Neural crest cell (in vitro differentiated cells): Measurements from ENCODE around the gene CBY3. TPM values are rescaled to one million over a fixed set of nuclear protein-coding genes. Genes with fewer than 3 reads are reported as not detected.
"Not testable (repeated sequence)": the region's sequence is repeated elsewhere in the genome, so short reads cannot be mapped to it uniquely, and the experiment has no call there.

Source experiments
- DNase-seq: peaks from one replicate; pipeline ENCODE4 v3.0.0; 2021; ENCODE audit warnings: low read depth, mixed read lengths, low spot score
- H3K27ac Mint-ChIP-seq: one replicate; pipeline ENCODE4 v1.8.0; 2021; ENCODE audit warnings: mild to moderate bottlenecking, mixed read lengths; ENCODE audit not compliant: unreplicated experiment
- H3K27me3 Mint-ChIP-seq: 2 replicates; pipeline ENCODE4 v1.8.0; 2021; ENCODE audit warnings: low read depth, mild to moderate bottlenecking, mixed read lengths
- H3K36me3 Mint-ChIP-seq: 2 replicates; pipeline ENCODE4 v1.8.0; 2021; ENCODE audit warnings: low read depth, mild to moderate bottlenecking, mixed read lengths
- H3K4me1 Mint-ChIP-seq: 2 replicates; pipeline ENCODE4 v1.8.0; 2021; ENCODE audit warnings: mixed read lengths
- H3K4me3 Mint-ChIP-seq: one replicate; pipeline ENCODE4 v1.8.0; 2021; ENCODE audit warnings: mild to moderate bottlenecking, mixed read lengths
- H3K9me3 Mint-ChIP-seq: 2 replicates; pipeline ENCODE4 v1.8.0; 2021; ENCODE audit warnings: mixed read lengths
- CTCF ChIP-seq: fragments of 200-600 bp; sonication (generic); conservative IDR thresholded peaks from 2 replicates; pipeline ENCODE4 v1.5.0; 2021; ENCODE audit warnings: antibody characterized with exemption, mild to moderate bottlenecking
- total RNA-seq: library from RNA; stranded (reverse); gene quantifications from 2 replicates; pipeline ENCODE4 v1.2.1, GENCODE V29; 2021

Gene CBY3
- total RNA-seq, 1 donor from 2014 or later = not detected

GRCh38 chr5:179668391-179668790, 12.4 kb downstream of the CBY3 start:
- peak; percentile 72 for TF ChIP-seq CTCF
- Mint-ChIP-seq H3K4me1 (peaks cover 5% of the 10 kb centered on the region), H3K27me3 (no peaks in the 10 kb centered on the region), H3K4me3 (peak overlapping the region; percentile 32), H3K27ac (no peak overlapping the region), H3K36me3 (no peaks in the 10 kb centered on the region), H3K9me3 (no peaks in the 10 kb centered on the region)
- peak; percentile 43 for DNase-seq

GRCh38 chr5:179661647-179662046, 19.2 kb downstream of the CBY3 start:
- not testable (repeated sequence) for H3K27me3 Mint-ChIP-seq, H3K27ac Mint-ChIP-seq, H3K36me3 Mint-ChIP-seq, H3K4me1 Mint-ChIP-seq, H3K9me3 Mint-ChIP-seq, DNase-seq, H3K4me3 Mint-ChIP-seq

GRCh38 chr5:179658179-179658856, 22.5 kb downstream of the CBY3 start:
- H3K9me3 Mint-ChIP-seq, H3K27me3 Mint-ChIP-seq, H3K4me1 Mint-ChIP-seq, DNase-seq, H3K36me3 Mint-ChIP-seq: not testable (repeated sequence)
- Mint-ChIP-seq H3K27ac (peak overlapping the region; percentile 43), H3K4me3 (peak overlapping the region; percentile 84)

- H3K27ac Mint-ChIP-seq, H3K9me3 Mint-ChIP-seq, DNase-seq, H3K4me1 Mint-ChIP-seq, H3K36me3 Mint-ChIP-seq, H3K27me3 Mint-ChIP-seq: not testable (repeated sequence)
- peak overlapping the region; percentile 84 for H3K4me3 Mint-ChIP-seq
These were observed 23.3 kb downstream of the CBY3 start for GRCh38 chr5:179657302-179658178.

- not testable (repeated sequence) for H3K27me3 Mint-ChIP-seq, DNase-seq, H3K27ac Mint-ChIP-seq, H3K4me1 Mint-ChIP-seq, H3K4me3 Mint-ChIP-seq, H3K36me3 Mint-ChIP-seq, H3K9me3 Mint-ChIP-seq
These were observed 27.7 kb downstream of the CBY3 start for GRCh38 chr5:179653135-179653534.

GRCh38 chr5:179650245-179650644, 30.6 kb downstream of the CBY3 start:
- not testable (repeated sequence) for H3K36me3 Mint-ChIP-seq, H3K27me3 Mint-ChIP-seq, H3K27ac Mint-ChIP-seq, H3K4me1 Mint-ChIP-seq, H3K4me3 Mint-ChIP-seq, H3K9me3 Mint-ChIP-seq, DNase-seq

GRCh38 chr5:179649166-179649703, 31.6 kb downstream of the CBY3 start:
- H3K36me3 Mint-ChIP-seq, H3K27ac Mint-ChIP-seq, H3K27me3 Mint-ChIP-seq, H3K4me1 Mint-ChIP-seq, H3K9me3 Mint-ChIP-seq, DNase-seq, H3K4me3 Mint-ChIP-seq: not testable (repeated sequence)

GRCh38 chr5:179648410-179648809, 32.4 kb downstream of the CBY3 start:
- H3K4me1 Mint-ChIP-seq = no peaks in the 10 kb centered on the region
- H3K9me3 Mint-ChIP-seq = no peaks in the 10 kb centered on the region
- no peaks in the 10 kb centered on the region for H3K27me3 Mint-ChIP-seq
- H3K36me3 Mint-ChIP-seq = no peaks in the 10 kb centered on the region
- no peak overlapping the region for H3K4me3 Mint-ChIP-seq
- no peak for DNase-seq
- TF ChIP-seq CTCF = no peak
- no peak overlapping the region for H3K27ac Mint-ChIP-seq

- not testable (repeated sequence) for DNase-seq, H3K4me1 Mint-ChIP-seq, H3K27me3 Mint-ChIP-seq, H3K36me3 Mint-ChIP-seq, H3K4me3 Mint-ChIP-seq, H3K9me3 Mint-ChIP-seq
- peak overlapping the region; percentile 5 for H3K27ac Mint-ChIP-seq
These were observed 36.1 kb downstream of the CBY3 start for GRCh38 chr5:179644766-179645165.

GRCh38 chr5:179643141-179643920, 37.5 kb downstream of the CBY3 start:
- H3K36me3 Mint-ChIP-seq, H3K27me3 Mint-ChIP-seq, H3K9me3 Mint-ChIP-seq, DNase-seq, H3K4me3 Mint-ChIP-seq, H3K4me1 Mint-ChIP-seq, H3K27ac Mint-ChIP-seq: not testable (repeated sequence)

GRCh38 chr5:179642626-179643025, 38.2 kb downstream of the CBY3 start:
- not testable (repeated sequence) for DNase-seq, H3K4me3 Mint-ChIP-seq, H3K36me3 Mint-ChIP-seq, H3K27me3 Mint-ChIP-seq, H3K9me3 Mint-ChIP-seq, H3K4me1 Mint-ChIP-seq
- peak overlapping the region; percentile 95 for H3K27ac Mint-ChIP-seq
